Limb (tissue), 2 donors: Measurements from ENCODE around the gene QTRT2.

Experiments
- DNase-seq, 2 donors: peaks; one replicate each; pipeline ENCODE4 v3.0.0-alpha.2; 2016; ENCODE audit errors: extremely low spot score in 2 of 2

QTRT2 gene

DNA sequence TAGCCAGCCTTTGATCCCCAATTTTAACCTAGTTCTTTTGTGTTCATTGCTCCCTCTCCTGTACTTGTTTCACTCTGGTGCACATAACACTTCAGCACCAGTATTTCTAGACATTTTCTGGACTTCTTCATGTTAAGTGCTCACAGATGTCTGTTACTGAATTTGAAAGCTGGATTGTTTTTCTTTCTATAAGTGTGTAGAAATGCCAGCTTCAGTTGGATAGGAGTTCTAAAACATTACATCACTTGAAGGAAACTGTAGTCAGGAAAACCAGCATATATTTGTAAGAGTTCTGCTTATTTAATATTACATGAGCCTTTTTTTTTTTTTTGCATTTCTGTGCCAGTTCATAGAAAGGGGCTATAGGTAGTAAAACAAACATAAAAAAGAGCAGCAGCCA lies 21.6 kb downstream of the QTRT2 start:
- peak in 1 of 2 donors; percentile 21 for DNase-seq

DNA sequence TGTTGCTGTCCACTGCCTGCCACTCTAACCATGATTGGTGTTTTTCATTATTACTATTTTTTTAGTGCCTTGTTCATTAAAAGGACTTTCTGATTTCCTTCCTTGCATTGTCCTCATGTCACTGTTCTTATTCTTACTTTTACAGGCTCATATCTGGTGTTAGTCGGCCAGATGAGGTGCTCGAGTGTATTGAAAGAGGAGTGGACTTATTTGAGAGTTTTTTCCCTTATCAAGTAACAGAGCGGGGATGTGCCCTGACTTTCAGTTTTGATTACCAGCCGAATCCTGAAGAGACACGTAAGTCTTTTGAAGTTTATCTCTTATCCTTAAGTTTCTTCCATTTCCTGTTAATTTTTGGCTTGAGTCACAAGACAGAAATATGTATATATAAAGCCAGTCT lies 23.2 kb downstream of the QTRT2 start:
- DNase-seq: no peak

DNA sequence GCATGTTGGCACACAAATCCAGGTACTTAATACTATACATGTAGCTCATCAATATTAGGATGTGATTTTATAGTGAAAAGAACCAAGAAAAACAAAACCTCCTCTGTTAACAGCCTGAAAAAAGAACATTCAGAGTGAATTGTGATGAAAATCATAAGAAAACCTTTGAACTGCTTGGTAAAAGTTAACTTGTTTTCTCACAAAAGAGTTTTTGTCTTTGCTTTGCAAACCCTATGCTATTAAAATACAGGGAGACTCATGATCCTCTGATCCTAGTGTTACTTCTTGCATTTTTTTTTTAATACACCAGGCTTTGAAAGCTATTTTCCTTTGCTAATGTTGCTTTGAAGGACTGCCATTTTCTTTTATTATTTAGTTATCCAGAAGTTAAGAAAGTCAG lies 23.7 kb downstream of the QTRT2 start:
- no peak for DNase-seq

DNA sequence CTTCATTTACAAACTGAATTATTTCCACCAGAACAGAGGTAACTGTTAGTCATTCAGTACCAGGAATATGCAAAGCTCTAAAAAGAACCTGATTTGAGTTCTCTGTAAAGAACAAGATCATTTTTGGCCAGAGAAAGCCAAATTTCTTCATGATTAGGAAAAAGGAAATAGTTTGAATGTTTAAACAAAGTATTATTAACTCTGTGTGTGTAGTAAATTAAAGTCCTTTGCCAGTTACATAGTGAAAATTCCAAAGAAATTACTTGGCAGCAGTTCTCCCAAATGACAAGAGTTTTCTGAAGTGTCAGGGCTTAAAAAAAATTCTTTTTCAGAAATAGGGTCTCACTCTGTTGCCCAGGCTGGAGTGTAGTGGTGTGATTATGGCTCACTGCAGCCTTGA lies 24.5 kb downstream of the QTRT2 start:
- DNase-seq: no peak

DNA sequence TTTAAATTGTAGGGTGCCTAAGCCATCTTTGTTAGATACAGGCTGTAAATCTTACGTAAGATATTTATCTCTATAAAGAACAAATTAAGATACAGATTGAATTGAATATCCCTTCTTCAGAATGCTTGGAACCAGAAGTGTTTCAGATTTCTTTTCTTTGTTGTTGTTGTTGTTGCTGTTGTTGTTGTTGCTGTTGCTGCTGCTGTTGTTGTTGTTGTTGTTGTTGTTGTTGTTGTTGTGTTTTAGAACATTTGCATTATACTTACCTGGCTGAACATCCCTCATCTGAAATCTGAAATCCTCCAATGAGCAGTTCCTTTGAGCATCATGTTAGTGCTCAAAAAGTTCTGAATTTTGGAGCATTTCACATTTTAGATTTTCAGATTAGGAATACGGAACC lies 26.6 kb downstream of the QTRT2 start:
- no peak for DNase-seq

DNA sequence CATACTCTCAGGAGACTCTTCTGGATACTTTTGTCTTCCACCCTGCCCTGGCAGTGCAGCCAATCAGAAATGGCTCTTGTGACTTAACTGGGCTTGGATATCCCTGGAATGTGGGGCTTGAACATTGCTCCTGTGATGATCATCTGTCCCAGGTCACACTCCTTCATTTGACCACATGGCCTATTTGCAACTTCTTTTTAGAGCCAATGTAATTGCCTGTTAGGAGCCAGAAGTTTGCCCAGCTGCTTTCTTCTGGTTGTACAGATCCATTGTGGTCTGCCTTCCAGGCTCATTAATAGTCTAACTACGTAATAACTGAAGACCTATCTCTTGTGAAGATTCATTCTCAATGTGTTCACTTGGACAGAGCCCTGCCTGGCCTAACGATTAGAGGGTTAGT lies 29.8 kb downstream of the QTRT2 start:
- DNase-seq: no peak

DNA sequence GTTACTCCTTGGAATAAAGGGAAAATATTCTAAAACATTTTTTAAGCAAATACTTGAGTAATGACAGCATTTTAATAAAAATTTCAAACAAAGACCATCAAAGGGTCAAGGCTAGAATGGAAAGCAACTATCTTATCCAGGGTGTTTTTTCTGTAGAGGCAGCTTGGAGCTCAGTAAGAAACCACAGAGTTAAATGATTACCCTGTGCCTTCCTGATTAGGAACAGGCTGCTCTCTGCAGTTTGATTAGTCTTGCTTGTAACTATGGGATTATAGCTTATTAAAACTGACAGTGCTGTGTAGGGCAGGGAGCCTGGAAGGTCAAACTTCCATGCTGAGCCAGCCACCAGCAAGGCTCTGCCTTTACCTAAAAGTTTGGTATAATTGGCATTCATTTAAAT lies 33.1 kb downstream of the QTRT2 start:
- no peak for DNase-seq

DNA sequence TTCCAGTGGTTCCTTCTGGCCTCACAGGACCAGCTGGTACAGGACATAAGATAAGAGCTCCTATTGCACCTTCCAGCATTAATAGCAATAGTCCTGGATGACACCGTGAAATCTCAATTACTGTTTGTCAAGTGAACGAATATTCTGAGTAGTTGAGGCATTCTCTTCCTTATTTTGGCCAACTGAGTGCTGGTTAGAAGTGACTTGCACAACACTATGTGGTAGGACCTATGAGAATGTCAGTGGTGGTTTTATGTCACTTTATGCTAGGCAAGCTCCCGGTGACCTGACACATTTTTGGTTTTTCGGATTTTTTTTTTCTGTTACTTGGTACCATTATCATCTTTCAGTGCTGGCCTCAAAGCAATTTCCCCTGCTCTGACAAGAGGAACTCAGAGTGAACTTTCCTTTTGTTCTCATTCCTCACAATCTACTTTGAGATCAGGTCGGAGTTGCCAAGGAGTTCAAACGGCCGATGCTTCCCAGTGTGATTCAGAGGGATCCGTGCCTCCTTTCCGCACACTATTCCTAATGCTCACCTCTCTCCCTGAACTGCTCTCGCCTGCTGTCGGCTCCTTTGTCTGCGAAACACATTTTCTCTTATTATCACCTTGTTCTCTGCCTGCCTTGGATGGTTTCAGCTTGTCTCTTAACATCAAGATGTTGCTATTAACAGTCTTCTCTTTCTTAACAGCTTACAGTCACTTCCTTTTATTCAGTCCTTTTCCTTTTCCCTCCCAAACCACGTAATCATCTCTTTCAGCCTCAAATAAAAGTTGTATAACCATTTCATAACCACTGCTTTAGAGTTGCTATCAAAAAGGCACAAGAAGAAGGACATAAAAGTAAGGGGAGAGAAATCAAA lies 35.8 kb downstream of the QTRT2 start:
- no peak for DNase-seq

DNA sequence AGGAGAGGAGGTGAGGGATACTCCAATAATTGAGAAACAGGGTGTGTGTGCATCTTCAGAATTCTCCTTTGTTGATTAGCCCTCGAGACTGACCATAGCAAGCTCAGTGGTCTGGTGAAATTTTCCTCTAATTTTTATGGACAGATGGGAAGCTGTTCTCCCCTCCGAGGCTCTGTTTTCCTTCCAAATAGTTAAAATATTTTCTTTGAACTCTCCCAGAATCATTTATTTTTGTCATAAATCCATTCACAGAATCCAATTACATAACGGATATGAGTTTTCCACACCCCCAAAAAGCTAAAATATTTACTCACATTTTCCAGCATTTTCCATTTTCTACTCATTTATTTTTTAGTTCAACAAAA lies 36.5 kb downstream of the QTRT2 start:
- no peak for DNase-seq

DNA sequence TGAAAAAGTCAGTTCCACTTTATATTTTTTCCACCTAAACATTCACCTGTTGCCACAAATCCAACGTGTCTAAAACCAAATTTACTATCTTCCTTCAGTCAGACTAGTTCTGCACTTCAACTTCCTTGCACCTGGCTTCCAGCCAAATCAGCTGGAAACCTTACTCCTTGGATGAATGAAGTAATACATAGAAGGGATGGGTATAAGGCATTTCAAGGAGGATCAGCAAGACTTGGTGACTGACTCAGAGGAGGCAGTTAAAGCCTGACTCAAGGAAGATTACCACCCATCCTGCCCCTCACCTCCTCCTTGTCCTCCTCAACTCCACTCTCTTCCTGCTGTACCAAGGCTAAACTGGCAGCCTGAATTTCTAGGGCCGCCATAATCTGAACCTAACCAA lies 37.1 kb downstream of the QTRT2 start:
- DNase-seq: peak; percentile 15 to 37

DNA sequence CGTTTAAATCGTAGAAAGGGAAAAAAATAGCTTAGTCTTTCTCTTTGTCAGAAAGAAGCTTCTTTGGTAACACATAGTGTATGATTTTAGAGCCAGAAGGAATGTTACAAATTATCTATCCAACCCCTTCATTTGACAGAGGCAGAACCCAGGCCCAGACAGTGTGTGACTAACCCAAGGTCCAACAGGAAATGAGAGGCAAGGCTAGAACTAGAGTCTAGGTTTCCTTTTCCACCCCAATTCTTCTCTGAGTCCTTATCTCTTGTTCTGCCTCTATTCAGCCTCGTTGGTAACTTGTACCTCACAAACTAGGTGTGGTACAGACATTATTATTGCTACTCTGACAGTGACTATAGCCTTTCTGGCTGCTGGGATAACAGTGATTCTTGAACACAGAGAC lies 39.3 kb downstream of the QTRT2 start:
- no peak for DNase-seq

DNA sequence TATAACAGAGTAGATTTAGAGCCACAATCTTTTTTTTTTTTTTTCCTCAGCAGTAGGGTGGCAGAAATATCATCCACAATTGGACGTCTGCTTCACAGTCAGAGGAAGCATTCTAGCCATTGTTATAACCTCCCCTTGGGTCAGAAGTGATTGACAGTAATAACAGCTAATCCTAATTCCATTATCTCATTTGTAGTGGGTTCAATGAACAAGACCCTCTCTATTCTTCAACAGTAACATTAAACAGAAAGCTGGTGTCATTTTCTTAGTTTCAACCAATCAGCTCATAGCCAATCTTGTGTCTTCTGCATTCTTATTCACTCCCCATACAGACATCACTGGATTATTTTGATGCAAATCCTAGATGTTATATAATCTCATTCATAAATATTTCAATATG lies 44.6 kb downstream of the QTRT2 start:
- DNase-seq: no peak

DNA sequence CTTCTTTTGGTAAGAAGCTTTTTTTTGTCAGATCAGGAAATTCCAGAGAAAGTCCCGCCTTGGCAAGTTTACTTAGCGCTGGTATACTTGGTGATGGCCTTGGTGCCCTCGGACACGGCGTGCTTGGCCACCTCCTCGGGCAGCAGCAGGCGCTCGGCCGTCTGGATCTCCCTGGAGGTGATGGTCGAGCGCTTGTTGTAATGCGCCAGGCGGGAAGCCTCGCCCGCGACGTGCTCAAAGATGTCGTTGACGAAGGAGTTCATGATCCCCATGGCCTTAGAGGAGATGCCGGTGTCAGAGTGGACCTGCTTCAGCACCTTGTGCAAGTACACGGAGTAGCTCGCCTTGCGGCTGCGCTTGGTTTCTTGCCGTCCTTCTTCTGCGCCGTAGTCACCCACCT lies 46.6 kb downstream of the QTRT2 start:
- no peak for DNase-seq

DNA sequence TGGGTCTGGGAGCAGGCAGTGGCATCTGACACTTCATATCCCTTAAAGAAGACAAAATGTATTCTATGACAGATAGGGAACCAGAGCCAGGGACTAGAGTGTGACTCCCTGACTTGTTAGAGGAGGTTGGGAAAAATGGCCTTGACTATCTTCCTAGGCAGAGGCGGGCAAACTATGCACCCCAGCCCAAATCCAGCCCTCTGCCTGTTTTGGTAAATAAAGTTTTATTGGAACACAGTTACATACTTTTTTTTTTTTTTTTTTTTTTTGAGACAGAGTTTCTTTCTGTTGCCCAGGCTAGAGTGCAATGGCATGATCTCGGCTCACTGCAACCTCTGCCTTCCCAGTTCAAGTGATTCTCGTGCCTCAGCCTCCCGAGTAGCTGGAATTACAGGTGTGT lies 47.3 kb downstream of the QTRT2 start:
- no peak for DNase-seq

DNA sequence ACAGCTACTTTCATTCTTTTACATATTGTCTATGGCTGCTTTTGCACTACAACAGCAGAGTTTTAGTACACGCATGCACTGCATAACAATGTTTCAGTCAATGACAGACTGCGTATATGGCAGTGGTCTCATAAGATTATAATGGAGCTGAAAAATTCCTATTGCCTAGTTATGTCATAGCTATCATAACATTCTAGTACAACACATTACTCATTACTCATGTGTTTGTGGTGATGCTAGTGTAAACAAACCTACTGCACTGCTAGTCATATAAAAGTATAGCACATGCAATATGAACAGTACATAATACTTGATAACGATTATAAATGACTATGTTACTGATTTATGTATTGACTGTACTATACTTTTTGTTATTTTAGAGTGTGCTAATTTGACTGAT lies 47.9 kb downstream of the QTRT2 start:
- no peak for DNase-seq

DNA sequence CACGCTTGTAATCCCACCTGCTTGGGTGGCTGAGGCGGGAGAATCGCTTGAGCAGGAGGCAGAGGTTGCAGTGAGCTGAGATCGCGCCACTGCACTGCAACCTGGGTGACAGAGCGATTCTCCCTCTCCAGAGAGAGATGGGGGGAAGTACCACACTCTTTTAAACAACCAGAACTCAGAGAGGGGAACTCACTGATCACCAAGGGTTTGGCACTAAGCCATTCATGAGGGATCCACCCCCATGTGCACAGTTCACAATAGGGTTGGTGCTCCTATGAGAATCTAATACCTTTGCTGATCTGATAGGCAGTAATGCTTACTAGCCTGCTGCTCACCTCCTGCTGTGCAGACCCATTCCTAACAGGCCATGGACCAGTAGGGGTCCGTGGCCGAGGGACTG lies 51.6 kb downstream of the QTRT2 start:
- DNase-seq: no peak

DNA sequence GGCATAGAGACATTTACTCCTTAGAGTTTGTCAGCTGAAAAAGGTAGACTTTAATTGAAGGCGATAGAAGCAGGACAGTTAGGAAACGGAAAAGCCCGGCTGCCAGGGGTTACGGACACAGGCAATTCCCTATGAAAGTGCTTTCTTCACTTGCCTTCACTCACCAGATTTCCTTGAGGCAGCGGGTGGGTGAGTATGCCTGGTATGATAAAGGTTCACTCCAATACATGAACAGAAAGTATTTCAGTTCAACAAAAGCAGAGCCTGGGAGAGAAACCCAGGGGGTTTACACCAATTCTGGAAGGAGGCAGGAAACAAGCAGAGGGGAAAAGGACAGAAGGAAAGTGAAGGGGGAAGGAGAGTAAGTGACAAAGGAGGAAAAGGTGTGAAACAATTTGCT lies 53.9 kb downstream of the QTRT2 start:
- no peak for DNase-seq

DNA sequence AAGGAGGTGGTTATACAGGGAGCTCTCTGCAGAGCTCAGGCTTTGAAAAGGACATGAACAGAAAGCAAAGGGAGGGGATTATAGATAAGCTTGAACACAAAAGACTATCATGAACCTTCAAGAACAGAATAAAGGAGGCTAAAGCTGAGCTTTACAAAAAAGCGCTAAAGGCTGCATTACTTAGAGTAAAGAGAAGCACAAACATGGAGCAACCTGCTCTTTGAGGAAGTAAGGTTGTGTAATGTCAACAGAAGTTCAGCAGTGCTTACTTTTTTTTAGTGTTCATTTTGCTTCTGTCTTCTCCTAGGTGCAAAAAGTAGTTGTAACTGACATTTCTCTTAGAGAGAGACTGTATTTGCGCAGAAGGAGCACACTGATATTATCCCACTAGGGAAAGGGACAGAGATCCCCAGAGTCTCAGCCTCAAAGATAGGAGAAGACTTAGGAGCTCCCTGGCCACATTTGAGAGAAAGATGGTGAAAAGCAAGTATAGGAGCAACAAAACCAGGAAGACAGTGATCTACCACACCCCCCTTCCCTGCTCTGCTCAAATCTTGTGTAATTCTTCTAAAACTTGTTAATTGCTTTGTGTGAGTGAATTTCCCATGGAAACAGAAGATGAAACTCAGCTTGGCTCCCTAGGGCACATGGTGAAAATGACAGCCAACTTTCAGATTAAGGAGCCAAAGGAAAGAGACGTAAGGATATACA lies 54.7 kb downstream of the QTRT2 start:
- DNase-seq: no peak

DNA sequence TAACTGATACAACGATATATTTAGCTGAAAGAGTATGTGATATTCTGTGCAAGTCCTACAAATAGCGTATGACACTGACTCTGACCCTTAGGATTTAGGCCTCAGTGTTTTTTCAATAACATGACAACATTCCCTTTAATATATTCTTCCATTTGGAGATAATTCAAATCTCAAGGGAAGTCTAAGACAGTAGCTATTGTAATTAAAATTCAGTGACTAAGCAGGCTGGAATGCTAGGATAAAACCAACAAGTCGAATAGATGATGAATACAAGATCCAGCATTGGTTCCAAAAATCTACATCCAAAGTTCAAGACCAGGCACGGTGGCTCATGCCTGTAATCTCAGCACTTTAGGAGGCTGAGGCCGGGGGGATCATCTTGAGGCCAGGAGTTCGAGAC lies 56.2 kb downstream of the QTRT2 start:
- DNase-seq: no peak

DNA sequence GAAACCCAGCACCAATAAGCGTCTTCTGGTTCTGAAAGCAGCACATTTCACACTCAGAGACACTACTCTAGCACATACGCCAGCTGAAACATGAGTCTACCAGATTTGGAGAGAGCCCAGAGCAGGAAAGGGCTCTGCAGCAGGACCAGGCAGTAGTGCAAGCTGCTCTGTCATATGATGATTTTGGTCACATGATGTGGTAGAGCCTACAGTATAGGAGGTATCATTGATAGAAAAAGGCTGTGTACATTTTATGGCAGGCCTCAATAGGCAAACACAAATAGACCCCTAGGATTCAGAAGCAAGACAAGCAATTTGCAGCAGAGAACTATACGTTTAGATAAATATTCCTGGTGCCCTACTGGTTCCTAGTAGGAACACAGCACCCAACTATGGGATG lies 58.2 kb downstream of the QTRT2 start:
- DNase-seq: no peak

DNA sequence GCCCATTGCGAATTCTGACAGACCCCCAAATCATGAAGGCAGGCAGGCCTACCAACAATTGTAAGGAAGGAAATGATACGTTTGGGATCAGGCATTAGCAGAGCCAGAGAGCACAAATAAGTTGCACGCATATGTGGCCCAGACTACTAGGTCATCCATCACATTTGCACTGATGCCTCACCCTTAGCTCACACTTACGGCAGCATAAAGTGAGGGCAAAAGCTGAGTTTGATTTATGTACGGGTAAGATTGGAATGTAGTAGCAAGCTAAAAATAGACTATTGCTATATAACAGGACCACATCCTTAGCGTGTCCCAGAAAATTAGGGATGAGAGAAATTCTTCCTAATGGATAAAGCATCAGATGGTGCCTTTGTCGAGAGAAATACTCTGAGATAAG lies 58.6 kb downstream of the QTRT2 start:
- no peak for DNase-seq

DNA sequence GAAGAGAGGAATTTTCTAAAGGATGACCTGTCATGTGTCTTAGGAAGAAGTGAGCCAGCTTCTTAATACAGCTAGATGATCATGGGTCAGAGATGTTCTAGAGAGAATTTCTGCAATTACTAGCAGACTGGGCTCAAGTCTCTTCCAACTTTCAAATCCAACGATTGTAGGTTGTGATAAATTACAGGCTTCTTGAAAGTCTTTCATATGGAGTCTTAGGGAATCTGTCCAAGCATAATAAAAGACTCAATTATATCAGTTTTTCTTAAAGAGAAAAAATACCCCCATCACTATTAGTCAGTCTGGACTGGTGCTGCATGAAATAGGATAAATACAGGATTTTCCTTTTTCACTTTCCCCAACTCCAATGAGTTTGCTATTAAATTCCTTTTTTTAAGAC lies 63.2 kb downstream of the QTRT2 start:
- DNase-seq: no peak

DNA sequence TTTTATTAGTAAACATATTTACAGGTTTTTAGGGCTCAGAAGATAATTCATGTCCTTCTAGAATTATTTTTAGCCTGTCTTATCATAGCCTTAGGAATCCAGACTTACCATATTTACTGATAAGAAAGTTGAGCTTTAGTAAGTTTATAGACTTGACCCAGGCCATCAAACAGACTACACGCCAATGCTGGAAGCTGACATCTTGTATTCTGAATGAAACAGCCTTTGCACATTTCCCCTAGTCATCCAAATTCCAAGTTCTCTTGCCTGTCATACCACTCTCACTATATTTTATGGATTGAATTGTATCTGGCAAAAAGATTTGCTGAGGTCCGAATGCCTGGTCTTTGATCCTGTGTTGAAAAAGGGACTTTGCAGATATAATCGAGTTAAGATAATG lies 63.7 kb downstream of the QTRT2 start:
- no peak for DNase-seq
